ENCODE measurements around the gene TET2. TPM values are rescaled to one million over a fixed set of nuclear protein-coding genes. Genes with fewer than 3 reads are reported as not detected.

Gene TET2
- total RNA-seq, 1 experiment from 2014 or later = 22.8 TPM

- intact Hi-C loops (cut with micrococcal nuclease; ENCODE audit: unreplicated experiment) = no loop called here
- CTCF ChIA-PET = no interaction called here
- no peaks in the 10 kb centered on the region for H3K9me3 ChIP-seq (ENCODE audit: low read depth, low read length, poor library complexity, severe bottlenecking)
- no peaks in the 10 kb centered on the region for H3K36me3 ChIP-seq (ENCODE audit: insufficient read depth, low read length, poor library complexity, severe bottlenecking)
- H3K4me1 ChIP-seq (ENCODE audit: insufficient read depth, low read length, poor library complexity, severe bottlenecking) = no peaks in the 10 kb centered on the region
- POLR2A ChIA-PET (ENCODE audit: low non-redundant PET) = no interaction called here
- no TSS peak for BruUV-seq (replicated peaks)
- no peak overlapping the region for H3K27ac ChIP-seq (ENCODE audit: low read depth, low read length, poor library complexity, severe bottlenecking)
- TF ChIP-seq, protein P1, sequence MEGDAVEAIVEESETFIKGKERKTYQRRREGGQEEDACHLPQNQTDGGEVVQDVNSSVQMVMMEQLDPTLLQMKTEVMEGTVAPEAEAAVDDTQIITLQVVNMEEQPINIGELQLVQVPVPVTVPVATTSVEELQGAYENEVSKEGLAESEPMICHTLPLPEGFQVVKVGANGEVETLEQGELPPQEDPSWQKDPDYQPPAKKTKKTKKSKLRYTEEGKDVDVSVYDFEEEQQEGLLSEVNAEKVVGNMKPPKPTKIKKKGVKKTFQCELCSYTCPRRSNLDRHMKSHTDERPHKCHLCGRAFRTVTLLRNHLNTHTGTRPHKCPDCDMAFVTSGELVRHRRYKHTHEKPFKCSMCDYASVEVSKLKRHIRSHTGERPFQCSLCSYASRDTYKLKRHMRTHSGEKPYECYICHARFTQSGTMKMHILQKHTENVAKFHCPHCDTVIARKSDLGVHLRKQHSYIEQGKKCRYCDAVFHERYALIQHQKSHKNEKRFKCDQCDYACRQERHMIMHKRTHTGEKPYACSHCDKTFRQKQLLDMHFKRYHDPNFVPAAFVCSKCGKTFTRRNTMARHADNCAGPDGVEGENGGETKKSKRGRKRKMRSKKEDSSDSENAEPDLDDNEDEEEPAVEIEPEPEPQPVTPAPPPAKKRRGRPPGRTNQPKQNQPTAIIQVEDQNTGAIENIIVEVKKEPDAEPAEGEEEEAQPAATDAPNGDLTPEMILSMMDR (conservative IDR thresholded peaks at IDR 0.05; ENCODE audit: low read depth, low read length) = no peak
- TF ChIP-seq EZH2 (IDR thresholded peaks at IDR 0.05; ENCODE audit: borderline replicate concordance, low read depth, low read length, poor library complexity, severe bottlenecking) = no peak
- H3K4me3 ChIP-seq (ENCODE audit: low read depth, low read length, poor library complexity, severe bottlenecking) = no peak overlapping the region
- no peaks in the 10 kb centered on the region for H3K27me3 ChIP-seq (replicated peaks; ENCODE audit: insufficient read depth, low read depth, low read length, poor library complexity)
- no peak for DNase-seq (ENCODE audit: low spot score)
Measured at GRCh38 chr4:105318486-105318885, 171.8 kb downstream of the TET2 start.

DNA sequence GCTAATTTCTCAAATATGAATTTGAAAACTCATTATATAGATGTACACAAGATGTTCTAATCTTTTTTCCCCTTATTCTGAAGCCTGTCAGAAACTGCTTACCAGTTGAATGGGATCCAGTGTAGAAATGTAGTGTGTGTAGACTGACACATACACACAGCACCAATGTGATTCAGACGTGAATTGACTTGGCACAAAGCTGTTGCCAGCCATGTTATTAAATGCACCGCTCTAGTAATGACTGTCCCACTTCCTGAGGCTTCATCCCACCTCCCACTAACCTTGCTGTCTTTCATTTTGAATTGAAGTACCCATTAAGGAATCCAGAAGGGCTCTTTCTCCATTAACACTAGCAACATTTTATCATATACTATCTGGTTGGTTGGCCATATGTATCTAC is 180.5 kb downstream of the TET2 start:
- Histone ChIP-seq H3K4me3 (ENCODE audit: low read depth, low read length, poor library complexity, severe bottlenecking) (no peak overlapping the region), H3K4me1 (ENCODE audit: insufficient read depth, low read length, poor library complexity, severe bottlenecking) (no peaks in the 10 kb centered on the region), H3K27ac (ENCODE audit: low read depth, low read length, poor library complexity, severe bottlenecking) (no peak overlapping the region), H3K36me3 (ENCODE audit: insufficient read depth, low read length, poor library complexity, severe bottlenecking) (no peaks in the 10 kb centered on the region), H3K9me3 (ENCODE audit: low read depth, low read length, poor library complexity, severe bottlenecking) (no peaks in the 10 kb centered on the region), H3K27me3 (replicated peaks; ENCODE audit: insufficient read depth, low read depth, low read length, poor library complexity) (no peaks in the 10 kb centered on the region)
- POLR2A ChIA-PET (ENCODE audit: low non-redundant PET) = no interaction called here
- no peak for DNase-seq (ENCODE audit: low spot score)
- CTCF ChIA-PET = no interaction called here
- no peak for TF ChIP-seq EZH2 (IDR thresholded peaks at IDR 0.05; ENCODE audit: borderline replicate concordance, low read depth, low read length, poor library complexity, severe bottlenecking)
- TF ChIP-seq, protein P1 (conservative IDR thresholded peaks at IDR 0.05; ENCODE audit: low read depth, low read length) = no peak
- no TSS peak for BruUV-seq (replicated peaks)
- intact Hi-C loops (cut with micrococcal nuclease; ENCODE audit: unreplicated experiment) = no loop called here

DNA sequence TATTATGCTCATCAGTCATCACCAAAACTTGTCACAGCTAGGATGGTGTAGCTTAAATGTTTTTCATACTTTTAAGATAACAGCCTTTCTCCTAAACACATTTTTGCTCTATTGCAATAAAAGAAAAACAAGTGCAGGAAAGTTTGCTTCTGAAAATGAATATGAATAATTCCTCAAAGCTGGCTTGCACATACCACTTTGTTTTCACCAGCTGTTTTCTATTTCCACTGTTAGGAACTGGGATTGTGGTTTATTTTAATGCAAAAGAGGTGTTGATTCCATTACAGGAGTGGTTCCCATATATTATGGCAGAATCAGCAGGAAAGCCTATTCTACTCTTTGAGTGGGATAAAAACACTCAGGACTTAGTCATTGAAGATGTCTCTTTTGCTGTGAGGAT is 181.3 kb downstream of the TET2 start:
- TF ChIP-seq EZH2 (IDR thresholded peaks at IDR 0.05; ENCODE audit: borderline replicate concordance, low read depth, low read length, poor library complexity, severe bottlenecking) = no peak
- TF ChIP-seq, protein P1 (conservative IDR thresholded peaks at IDR 0.05; ENCODE audit: low read depth, low read length) = no peak
- CTCF ChIA-PET = no interaction called here
- H3K27ac ChIP-seq (ENCODE audit: low read depth, low read length, poor library complexity, severe bottlenecking) = no peak overlapping the region
- intact Hi-C loops (cut with micrococcal nuclease; ENCODE audit: unreplicated experiment) = no loop called here
- H3K4me1 ChIP-seq (ENCODE audit: insufficient read depth, low read length, poor library complexity, severe bottlenecking) = no peaks in the 10 kb centered on the region
- DNase-seq (ENCODE audit: low spot score) = no peak
- no peaks in the 10 kb centered on the region for H3K9me3 ChIP-seq (ENCODE audit: low read depth, low read length, poor library complexity, severe bottlenecking)
- H3K36me3 ChIP-seq (ENCODE audit: insufficient read depth, low read length, poor library complexity, severe bottlenecking) = no peaks in the 10 kb centered on the region
- BruUV-seq (replicated peaks) = no TSS peak
- H3K27me3 ChIP-seq (replicated peaks; ENCODE audit: insufficient read depth, low read depth, low read length, poor library complexity) = no peaks in the 10 kb centered on the region
- POLR2A ChIA-PET (ENCODE audit: low non-redundant PET) = no interaction called here
- no peak overlapping the region for H3K4me3 ChIP-seq (ENCODE audit: low read depth, low read length, poor library complexity, severe bottlenecking)

Data from A673 (cell line).